Loucy (cell line): ENCODE data around the gene PRR30.

Experiments used
- CTCF ChIP-seq: fragments of 200-600 bp; sonication (generic); conservative IDR thresholded peaks from 2 replicates; pipeline ENCODE4 v1.5.1; 2014; ENCODE audit warnings: mild to moderate bottlenecking, antibody characterized with exemption, low read length
- EZH2phosphoT487 ChIP-seq: fragments of 200-600 bp; IDR thresholded peaks from 2 replicates; pipeline ENCODE4 v1.6.1; 2018; ENCODE audit warnings: antibody characterized with exemption, mild to moderate bottlenecking, moderate library complexity, borderline replicate concordance

- TF ChIP-seq CTCF = no peak
- no peak for TF ChIP-seq EZH2phosphoT487
Observed at GRCh38 chr2:27186613-27187345, 47.6 kb upstream of the PRR30 start.
